Stimulated activated CD8-positive, alpha-beta memory T cell treated with anti-CD3 and anti-CD28 coated beads, Interleukin-7, amount 100 ng/mL, for 48 hours (primary cell): ENCODE measurements around the gene SYT1.
"Not testable (repeated sequence)": the region's sequence is repeated elsewhere in the genome, so short reads cannot be mapped to it uniquely, and the experiment has no call there.

Experiments used
- DNase-seq, 2 donors: peaks; one replicate each; pipeline ENCODE4 v3.0.0-alpha.2; 2020; ENCODE audit warnings: low read depth in 1 of 2; ENCODE audit errors: extremely low read depth in 1 of 2

The SYT1 gene

GRCh38 chr12:79203058-79203647, 338.6 kb downstream of the SYT1 start:
- no peak for DNase-seq

GRCh38 chr12:79206871-79207270, 342.3 kb downstream of the SYT1 start:
- DNase-seq = no peak

- DNase-seq = not testable (repeated sequence)
These were observed 345.8 kb downstream of the SYT1 start for GRCh38 chr12:79210403-79210802.

- DNase-seq = no peak
These were observed 352.7 kb downstream of the SYT1 start for GRCh38 chr12:79217306-79217705.

- DNase-seq = no peak
These were observed 358.6 kb downstream of the SYT1 start for GRCh38 chr12:79223210-79223609.

- DNase-seq = no peak
These were observed 359.2 kb downstream of the SYT1 start for GRCh38 chr12:79223761-79224160.

- DNase-seq = no peak
These were observed 362.5 kb downstream of the SYT1 start for GRCh38 chr12:79227091-79227490.

- DNase-seq = no peak
These were observed 363.1 kb downstream of the SYT1 start for GRCh38 chr12:79227646-79228045.

GRCh38 chr12:79233341-79233781, 368.8 kb downstream of the SYT1 start:
- DNase-seq = no peak

GRCh38 chr12:79236920-79237319, 372.3 kb downstream of the SYT1 start:
- no peak for DNase-seq

- DNase-seq = no peak
These were observed 373.7 kb downstream of the SYT1 start for GRCh38 chr12:79238246-79238645.

- DNase-seq = no peak
These were observed 382.9 kb downstream of the SYT1 start for GRCh38 chr12:79247494-79247893.

GRCh38 chr12:79250186-79250585, 385.6 kb downstream of the SYT1 start:
- no peak for DNase-seq

GRCh38 chr12:79250960-79251755, 386.6 kb downstream of the SYT1 start:
- DNase-seq = no peak

GRCh38 chr12:79252358-79253075, 387.9 kb downstream of the SYT1 start:
- DNase-seq = no peak

GRCh38 chr12:79255288-79255687, 390.7 kb downstream of the SYT1 start:
- no peak for DNase-seq

GRCh38 chr12:79260923-79261322, 396.3 kb downstream of the SYT1 start:
- DNase-seq = no peak

GRCh38 chr12:79262938-79263337, 398.4 kb downstream of the SYT1 start:
- no peak for DNase-seq

- no peak for DNase-seq
These were observed 402.0 kb downstream of the SYT1 start for GRCh38 chr12:79266343-79267144.

GRCh38 chr12:79267580-79267979, 403.0 kb downstream of the SYT1 start:
- no peak for DNase-seq

GRCh38 chr12:79274501-79275064, 410.0 kb downstream of the SYT1 start:
- DNase-seq = no peak
